Osteoblast (primary cell): ENCODE measurements around the gene TLNRD1. TPM values are rescaled to one million over a fixed set of nuclear protein-coding genes. Genes with fewer than 3 reads are reported as not detected.

ENCODE experiments used
- DNase-seq: peaks from one replicate; pipeline ENCODE4 v3.0.0; 2011; ENCODE audit warnings: low spot score, mixed read lengths; ENCODE audit not compliant: insufficient read length; ENCODE audit errors: missing footprints
- H2AFZ ChIP-seq: 2 replicates; pipeline ENCODE4 v1.6.0; 2011; ENCODE audit warnings: mild to moderate bottlenecking, low read length
- H3K27ac ChIP-seq: 2 replicates; pipeline ENCODE4 v1.5.1; 2011; ENCODE audit warnings: mild to moderate bottlenecking, low read depth, low read length, moderate library complexity
- H3K27me3 ChIP-seq: 2 replicates; pipeline ENCODE4 v1.6.0; 2012; ENCODE audit warnings: mild to moderate bottlenecking, control low read depth, inconsistent platforms, low read length, moderate library complexity; ENCODE audit not compliant: insufficient read depth
- H3K36me3 ChIP-seq: 2 replicates; pipeline ENCODE4 v1.5.1; 2011; ENCODE audit warnings: mild to moderate bottlenecking, low read length, control low read depth, moderate library complexity; ENCODE audit not compliant: insufficient read depth
- H3K4me1 ChIP-seq: 2 replicates; pipeline ENCODE4 v1.5.1; 2011; ENCODE audit warnings: mild to moderate bottlenecking, low read length, control low read depth, moderate library complexity; ENCODE audit not compliant: insufficient read depth
- H3K4me2 ChIP-seq: 2 replicates; pipeline ENCODE4 v1.6.0; 2011; ENCODE audit warnings: mild to moderate bottlenecking, low read length; ENCODE audit not compliant: insufficient read depth
- H3K4me3 ChIP-seq: fragments of 200-600 bp; sonication (generic); 3 replicates; pipeline ENCODE4 v1.5.1; 2012; ENCODE audit warnings: mild to moderate bottlenecking, low read length, inconsistent platforms; ENCODE audit not compliant: insufficient read depth
- H3K79me2 ChIP-seq: 2 replicates; pipeline ENCODE4 v1.6.0; 2012; ENCODE audit warnings: mild to moderate bottlenecking, low read length, control low read depth, inconsistent platforms; ENCODE audit not compliant: insufficient read depth
- H3K9me3 ChIP-seq: 2 replicates; pipeline ENCODE4 v1.5.1; 2011; ENCODE audit warnings: low read depth, low read length, control low read depth
- H4K20me1 ChIP-seq: 2 replicates; pipeline ENCODE4 v1.6.0; 2012; ENCODE audit warnings: mild to moderate bottlenecking, low read length, control low read depth; ENCODE audit not compliant: insufficient read depth
- CTCF ChIP-seq: IDR thresholded peaks from 2 replicates; pipeline ENCODE4 v1.5.1; 2011; ENCODE audit warnings: mild to moderate bottlenecking, low read depth, low read length, moderate library complexity; ENCODE audit errors: extremely low read depth
- small RNA-seq: library from RNA; depleted of rRNA; stranded (forward); fragments of <200 nt; gene quantifications from one replicate; pipeline ENCODE3, GENCODE V24; 2012
- total RNA-seq: library from RNA; depleted of rRNA; stranded (reverse); fragments of >200 nt; gene quantifications from 2 replicates; pipeline ENCODE4 v1.2.3, GENCODE V29; 2012

The TLNRD1 gene
- total RNA-seq, 1 donor: 7.6 TPM

DNA sequence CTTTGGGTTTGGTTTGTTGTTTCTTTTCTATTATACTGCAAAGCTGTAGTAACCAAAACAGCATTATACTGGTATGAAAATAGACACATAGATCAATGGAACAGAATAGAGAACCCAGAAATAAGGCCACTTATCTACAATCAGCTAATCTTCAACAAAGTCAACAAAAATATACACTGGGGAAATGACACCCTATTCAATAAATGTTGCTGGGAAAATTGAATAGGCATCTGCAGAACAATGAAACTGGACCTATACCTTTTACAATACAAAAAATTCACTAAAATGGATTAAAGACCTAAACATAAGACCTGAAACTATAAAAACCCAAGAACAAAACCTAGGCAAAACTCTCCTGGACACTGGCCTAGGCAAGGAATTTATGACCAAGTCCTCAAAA is 52.9 kb downstream of the TLNRD1 start:
- no peak for DNase-seq
- Histone ChIP-seq H3K36me3 (no peaks in the 10 kb centered on the region), H3K4me2 (no peak overlapping the region), H3K4me3 (no peak overlapping the region), H2AFZ (no peak overlapping the region), H3K79me2 (no peaks in the 10 kb centered on the region), H3K27ac (no peak overlapping the region), H3K9me3 (no peaks in the 10 kb centered on the region), H3K27me3 (peaks cover 3% of the 10 kb centered on the region), H3K4me1 (no peaks in the 10 kb centered on the region), H4K20me1 (no peaks in the 10 kb centered on the region)
- no peak for TF ChIP-seq CTCF

GRCh38 chr15:81054236-81054635 is 53.5 kb downstream of the TLNRD1 start:
- no peak for DNase-seq
- Histone ChIP-seq H3K36me3 (no peaks in the 10 kb centered on the region), H3K79me2 (no peaks in the 10 kb centered on the region), H2AFZ (no peak overlapping the region), H4K20me1 (no peaks in the 10 kb centered on the region), H3K4me3 (no peak overlapping the region), H3K4me1 (no peaks in the 10 kb centered on the region), H3K27ac (no peak overlapping the region), H3K27me3 (peaks cover 3% of the 10 kb centered on the region), H3K9me3 (no peaks in the 10 kb centered on the region), H3K4me2 (no peak overlapping the region)
- no peak for TF ChIP-seq CTCF

Small RNA genes within 50 kb of the gene (small RNA-seq; reads per million reads assigned to genes)
- not detected for gene MIR4514

Other genes starting within 250 kb of the TLNRD1 start
- 579 and 687 TPM in 2 replicates for gene CEMIP, start 221.6 kb upstream of the TLNRD1 start, total RNA-seq
- 16.6 and 18.6 TPM in 2 replicates for gene MESD, start 11.1 kb upstream of the TLNRD1 start, total RNA-seq
- gene CFAP161, start 133.3 kb downstream of the TLNRD1 start, total RNA-seq: under 0.01 and 0.88 TPM in 2 replicates
- gene IL16, start 196.0 kb downstream of the TLNRD1 start, total RNA-seq: 6.5 and 7.1 TPM in 2 replicates